B cell (primary cell): ENCODE measurements around the gene SLC6A1. TPM values are rescaled to one million over a fixed set of nuclear protein-coding genes. Genes with fewer than 3 reads are reported as not detected.

Experiments used
- ATAC-seq: fragments of 200-7000 bp; cut with Tn5 transposase; one replicate; pipeline ENCODE4 v1.10.0; 2021; ENCODE audit warnings: low read depth, mild to moderate bottlenecking, moderate number of reproducible peaks, moderate library complexity
- CTCF ChIA-PET: fragments of 350-600 bp; sonication (Branson Sonifier 250); formaldehyde crosslinking; loops from one replicate; lab custom pipeline; 2021; ENCODE audit warnings: antibody characterized with exemption, inconsistent platforms; lab: Charles Lee
- POLR2A ChIA-PET: fragments of 350-600 bp; sonication (Branson Sonifier 250); formaldehyde crosslinking; loops from one replicate; lab custom pipeline; 2021; ENCODE audit warnings: antibody characterized with exemption; lab: Charles Lee
- DNase-seq: peaks from one replicate; pipeline ENCODE4 v3.0.0; 2013
- H2AFZ ChIP-seq: 2 replicates; pipeline ENCODE4 v1.6.1; 2012; ENCODE audit warnings: mild to moderate bottlenecking, low read depth, low read length; ENCODE audit not compliant: insufficient read depth, poor library complexity, severe bottlenecking
- H3K27ac ChIP-seq, 2 donors: 1 replicate in 1 of 2; 2 replicates in 1 of 2; pipeline ENCODE4 v1.5.1; 2012 to 2013; ENCODE audit warnings: low read length in 2 of 2, mild to moderate bottlenecking in 2 of 2, moderate library complexity in 1 of 2
- H3K27me3 ChIP-seq, 4 experiments: fragments of 200-600 bp in 1 of 4; sonication (generic) in 1 of 4; replicated peaks in 1 of 4; 1 replicate in 2 of 4; 2 replicates in 2 of 4; pipeline versions ENCODE4 v1.6.1 to v1.7.0; 2013 to 2016; ENCODE audit warnings: low read length in 3 of 4, mild to moderate bottlenecking in 2 of 4, mixed read lengths in 1 of 4, moderate library complexity in 1 of 4; ENCODE audit not compliant: insufficient read depth in 4 of 4, control insufficient read depth in 3 of 4; ENCODE audit errors: control extremely low read depth in 1 of 4
- H3K36me3 ChIP-seq, 2 experiments: replicated peaks in 1 of 2; 1 replicate in 1 of 2; 2 replicates in 1 of 2; pipeline versions ENCODE4 v1.6.1 to v1.7.1; 2013; ENCODE audit warnings: low read length in 1 of 2; ENCODE audit not compliant: insufficient read depth in 2 of 2, control insufficient read depth in 1 of 2; ENCODE audit errors: control extremely low read depth in 1 of 2, extremely low read depth in 1 of 2
- H3K4me1 ChIP-seq, 2 donors: fragments of 200-600 bp in 1 of 2; sonication (generic) in 1 of 2; 1 replicate in 1 of 2; 2 replicates in 1 of 2; pipeline versions ENCODE4 v1.5.1 to v1.6.1; 2013 to 2017; ENCODE audit warnings: low read length in 2 of 2; ENCODE audit not compliant: control insufficient read depth in 2 of 2, insufficient read depth in 2 of 2
- H3K4me2 ChIP-seq: replicated peaks from 2 replicates; pipeline ENCODE3; 2012; ENCODE audit warnings: mild to moderate bottlenecking, low read depth, low read length; ENCODE audit not compliant: poor library complexity, severe bottlenecking
- H3K4me3 ChIP-seq, 5 experiments: fragments of 200-600 bp in 1 of 5; sonication (generic) in 1 of 5; 1 replicate in 3 of 5; 2 replicates in 2 of 5; pipeline versions ENCODE4 v1.5.1 to v1.7.0; 2011 to 2016; ENCODE audit warnings: low read length in 4 of 5, mild to moderate bottlenecking in 4 of 5, low read depth in 2 of 5, control low read depth in 1 of 5, moderate library complexity in 1 of 5; ENCODE audit not compliant: insufficient read depth in 1 of 5; ENCODE audit errors: control extremely low read depth in 1 of 5, extremely low read depth in 1 of 5
- H3K79me2 ChIP-seq: fragments of 200-600 bp; sonication (generic); one replicate; pipeline ENCODE4 v1.6.0; 2016; ENCODE audit warnings: low read length; ENCODE audit not compliant: control insufficient read depth, insufficient read depth
- H3K9ac ChIP-seq: fragments of 200-600 bp; sonication (generic); 2 replicates; pipeline ENCODE4 v1.6.1; 2017; ENCODE audit warnings: mild to moderate bottlenecking, low read length, moderate library complexity
- H3K9me3 ChIP-seq, 3 donors: one replicate each; pipeline versions ENCODE4 v1.6.1 to v1.7.1; 2013; ENCODE audit warnings: low read length in 2 of 3; ENCODE audit not compliant: control insufficient read depth in 2 of 3, insufficient read depth in 1 of 3; ENCODE audit errors: control extremely low read depth in 1 of 3
- H4K20me1 ChIP-seq: 2 replicates; pipeline ENCODE4 v1.6.0; 2012; ENCODE audit warnings: mild to moderate bottlenecking, low read length; ENCODE audit not compliant: insufficient read depth, control insufficient read depth, poor library complexity, severe bottlenecking
- H3K27ac Mint-ChIP-seq: one replicate; pipeline ENCODE4 v1.8.0; 2021; ENCODE audit warnings: mixed read lengths
- H3K27me3 Mint-ChIP-seq: one replicate; pipeline ENCODE4 v1.8.0; 2021; ENCODE audit warnings: mixed read lengths
- H3K4me1 Mint-ChIP-seq: one replicate; pipeline ENCODE4 v1.8.0; 2021; ENCODE audit warnings: mixed read lengths
- H3K4me3 Mint-ChIP-seq: one replicate; pipeline ENCODE4 v1.8.0; 2021; ENCODE audit warnings: mixed read lengths
- H3K9me3 Mint-ChIP-seq: one replicate; pipeline ENCODE4 v1.8.0; 2022; ENCODE audit warnings: mixed read lengths; ENCODE audit not compliant: insufficient read depth
- EZH2 ChIP-seq: IDR thresholded peaks from 2 replicates; pipeline ENCODE4 v1.6.1; 2012; ENCODE audit warnings: borderline replicate concordance, low read depth, mild to moderate bottlenecking, moderate library complexity, low read length; ENCODE audit not compliant: insufficient read depth, poor library complexity, severe bottlenecking
- WGBS: methylation state at CpG from one replicate; pipeline ENCODE4 v1.1.5; 2013; ENCODE audit warnings: missing lambda C conversion rate; ENCODE audit not compliant: insufficient coverage; 5-methylcytosine and 5-hydroxymethylcytosine counted together
- intact Hi-C: fragments of 100-400 bp; cut with micrococcal nuclease; formaldehyde crosslinking; loops from one replicate; pipeline ENCODE4 v1.10.0; 2022
- polyA plus RNA-seq: library from polyadenylated mRNA; depleted of rRNA; stranded (reverse); fragments of >200 nt; gene quantifications from 2 replicates; pipeline ENCODE4 v1.2.3, GENCODE V29; 2012
- total RNA-seq, 2 donors: library from RNA; stranded (reverse); fragments of 120-200 nt in 1 of 2; gene quantifications; 1 replicate in 1 of 2; 2 replicates in 1 of 2; pipeline versions ENCODE4 v1.2.3 to v1.2.4, GENCODE V29; 2013 to 2022
- TF ChIP-seq, protein P1 (sequence below): fragments of 200-600 bp; IDR thresholded peaks from one replicate; pipeline ENCODE4 v1.8.0; 2022; ENCODE audit warnings: antibody characterized with exemption, mild to moderate bottlenecking

Gene SLC6A1
- total and polyA plus RNA-seq, 2 donors (not counting 1 experiment from before 2014, with no cell fraction given), result not detected

DNA sequence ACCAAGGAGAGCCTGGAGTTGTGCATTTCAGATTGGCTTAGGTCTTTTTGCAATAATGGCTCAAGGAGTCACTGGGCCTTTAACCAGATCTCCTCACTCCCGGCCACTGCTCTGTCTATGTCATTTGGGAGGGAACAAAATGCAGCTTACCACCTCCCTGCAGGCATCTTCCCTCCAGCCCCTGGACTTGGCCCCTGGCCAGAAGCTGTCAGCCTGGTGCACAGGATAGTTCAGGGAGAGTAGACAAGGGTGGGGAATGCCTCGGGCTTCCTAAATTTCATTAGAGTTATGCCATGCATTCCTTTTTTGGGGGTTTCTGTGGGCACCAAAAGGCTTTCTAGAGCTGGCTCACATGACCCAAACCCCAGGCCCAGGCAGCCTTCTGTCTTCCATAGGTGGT lies 91.5 kb downstream of the SLC6A1 start:
- no peak overlapping the region for H3K4me3 ChIP-seq
- Mint-ChIP-seq H3K9me3 (no peaks in the 10 kb centered on the region), H3K27me3 (peaks cover 5% of the 10 kb centered on the region), H3K27ac (no peak overlapping the region), H3K4me3 (no peak overlapping the region), H3K4me1 (peaks cover 4% of the 10 kb centered on the region)
- no peak overlapping the region for H3K9ac ChIP-seq
- TF ChIP-seq, protein P1, sequence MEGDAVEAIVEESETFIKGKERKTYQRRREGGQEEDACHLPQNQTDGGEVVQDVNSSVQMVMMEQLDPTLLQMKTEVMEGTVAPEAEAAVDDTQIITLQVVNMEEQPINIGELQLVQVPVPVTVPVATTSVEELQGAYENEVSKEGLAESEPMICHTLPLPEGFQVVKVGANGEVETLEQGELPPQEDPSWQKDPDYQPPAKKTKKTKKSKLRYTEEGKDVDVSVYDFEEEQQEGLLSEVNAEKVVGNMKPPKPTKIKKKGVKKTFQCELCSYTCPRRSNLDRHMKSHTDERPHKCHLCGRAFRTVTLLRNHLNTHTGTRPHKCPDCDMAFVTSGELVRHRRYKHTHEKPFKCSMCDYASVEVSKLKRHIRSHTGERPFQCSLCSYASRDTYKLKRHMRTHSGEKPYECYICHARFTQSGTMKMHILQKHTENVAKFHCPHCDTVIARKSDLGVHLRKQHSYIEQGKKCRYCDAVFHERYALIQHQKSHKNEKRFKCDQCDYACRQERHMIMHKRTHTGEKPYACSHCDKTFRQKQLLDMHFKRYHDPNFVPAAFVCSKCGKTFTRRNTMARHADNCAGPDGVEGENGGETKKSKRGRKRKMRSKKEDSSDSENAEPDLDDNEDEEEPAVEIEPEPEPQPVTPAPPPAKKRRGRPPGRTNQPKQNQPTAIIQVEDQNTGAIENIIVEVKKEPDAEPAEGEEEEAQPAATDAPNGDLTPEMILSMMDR, result no peak
- no peak for TF ChIP-seq EZH2
- peaks cover 0 to 4% (median 0%) of the 10 kb centered on the region in 3 donors for H3K9me3 ChIP-seq
- ATAC-seq (no peak), DNase-seq (no peak)
- ChIA-PET CTCF (no interaction called here), POLR2A (no interaction called here)
- H2AFZ ChIP-seq, result no peak overlapping the region
- no peak overlapping the region for H3K27ac ChIP-seq
- H3K36me3 ChIP-seq, result no peaks in the 10 kb centered on the region
- peaks cover 0 to 8% (median 0%) of the 10 kb centered on the region in 4 experiments for H3K27me3 ChIP-seq
- no peaks in the 10 kb centered on the region for H4K20me1 ChIP-seq
- peaks cover 0 to 1% of the 10 kb centered on the region in 2 donors for H3K4me1 ChIP-seq
- intact Hi-C loops, result no loop called here
- 100% methylated on average over 1 of the region's 2 CpGs for WGBS
- H3K79me2 ChIP-seq, result no peaks in the 10 kb centered on the region
- H3K4me2 ChIP-seq, result no peak overlapping the region

DNA sequence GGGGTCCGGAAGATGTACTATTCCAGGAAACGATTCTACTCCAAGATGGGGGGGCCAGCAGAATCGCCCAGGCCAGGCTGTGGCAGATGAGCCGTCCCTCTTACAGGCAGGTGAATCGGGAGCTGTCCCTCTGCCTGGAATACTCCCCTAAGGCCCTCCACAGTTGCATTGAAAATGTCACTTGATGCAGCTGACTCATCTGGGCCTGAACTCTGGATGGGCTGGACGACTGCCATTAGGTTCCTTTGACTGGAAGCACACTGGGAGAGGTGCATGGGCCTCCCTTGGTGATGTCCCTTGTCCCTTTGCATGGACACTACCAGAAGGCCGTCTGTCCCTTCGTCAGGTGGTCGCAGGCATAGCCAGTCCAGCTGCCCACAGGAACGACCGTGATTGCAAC lies 92.1 kb downstream of the SLC6A1 start:
- Histone ChIP-seq H4K20me1 (no peaks in the 10 kb centered on the region), H3K4me2 (no peak overlapping the region), H2AFZ (no peak overlapping the region), H3K27ac (no peak overlapping the region), H3K36me3 (no peaks in the 10 kb centered on the region), H3K27me3 (peaks cover 0 to 8% (median 0%) of the 10 kb centered on the region in 4 experiments), H3K4me3 (no peak overlapping the region), H3K79me2 (no peaks in the 10 kb centered on the region), H3K4me1 (no peaks in the 10 kb centered on the region), H3K9me3 (peaks cover 0 to 4% (median 0%) of the 10 kb centered on the region in 3 donors), H3K9ac (no peak overlapping the region)
- Mint-ChIP-seq H3K27me3 (peaks cover 5% of the 10 kb centered on the region), H3K9me3 (no peaks in the 10 kb centered on the region), H3K4me3 (no peak overlapping the region), H3K4me1 (peaks cover under 1% of the 10 kb centered on the region), H3K27ac (no peak overlapping the region)
- WGBS, result 87% methylated on average over 7 of the region's 11 CpGs
- ATAC-seq (no peak), DNase-seq (no peak)
- TF ChIP-seq, protein P1, result no peak
- no peak for TF ChIP-seq EZH2
- CTCF ChIA-PET, result no interaction called here
- intact Hi-C loops, result no loop called here
- POLR2A ChIA-PET, result no interaction called here
